ENCODE measurements around the gene ARHGAP18. TPM values are rescaled to one million over a fixed set of nuclear protein-coding genes. Genes with fewer than 3 reads are reported as not detected.

Gene ARHGAP18
- total and polyA plus RNA-seq, 10 of the 15 experiments (the other 5 are each of a cell fraction or from before 2014, with no cell fraction given): 18.2 to 52.2 (median 31.7) TPM

DNA sequence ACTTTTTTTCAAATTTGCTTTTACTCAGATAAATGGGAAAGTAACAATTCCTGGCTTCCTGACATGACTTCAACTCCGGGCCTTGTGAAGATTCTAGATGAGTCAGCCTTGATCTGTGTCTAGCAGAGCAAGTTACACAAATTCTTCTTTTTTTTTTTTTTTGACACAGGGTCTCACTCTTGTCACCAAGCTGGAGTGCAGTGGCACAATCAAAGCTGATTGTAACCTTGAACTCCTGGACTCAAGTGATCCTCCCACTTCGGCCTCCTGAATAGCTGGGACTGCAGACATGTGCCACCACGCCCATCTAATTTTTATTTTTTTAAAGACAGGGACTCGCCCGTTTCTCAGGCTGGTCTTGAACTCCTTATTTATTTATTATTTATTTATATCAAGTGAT lies 7.3 kb upstream of the ARHGAP18 start (continued):
- TF ChIP-seq CEBPB (IDR thresholded peaks at IDR 0.05; ENCODE audit: borderline replicate concordance in 1 of 2, low read depth in 2 of 2, low read length in 2 of 2): no peak
- TF ChIP-seq, protein P1, sequence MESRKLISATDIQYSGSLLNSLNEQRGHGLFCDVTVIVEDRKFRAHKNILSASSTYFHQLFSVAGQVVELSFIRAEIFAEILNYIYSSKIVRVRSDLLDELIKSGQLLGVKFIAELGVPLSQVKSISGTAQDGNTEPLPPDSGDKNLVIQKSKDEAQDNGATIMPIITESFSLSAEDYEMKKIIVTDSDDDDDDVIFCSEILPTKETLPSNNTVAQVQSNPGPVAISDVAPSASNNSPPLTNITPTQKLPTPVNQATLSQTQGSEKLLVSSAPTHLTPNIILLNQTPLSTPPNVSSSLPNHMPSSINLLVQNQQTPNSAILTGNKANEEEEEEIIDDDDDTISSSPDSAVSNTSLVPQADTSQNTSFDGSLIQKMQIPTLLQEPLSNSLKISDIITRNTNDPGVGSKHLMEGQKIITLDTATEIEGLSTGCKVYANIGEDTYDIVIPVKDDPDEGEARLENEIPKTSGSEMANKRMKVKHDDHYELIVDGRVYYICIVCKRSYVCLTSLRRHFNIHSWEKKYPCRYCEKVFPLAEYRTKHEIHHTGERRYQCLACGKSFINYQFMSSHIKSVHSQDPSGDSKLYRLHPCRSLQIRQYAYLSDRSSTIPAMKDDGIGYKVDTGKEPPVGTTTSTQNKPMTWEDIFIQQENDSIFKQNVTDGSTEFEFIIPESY (IDR thresholded peaks at IDR 0.05): no peak

DNA sequence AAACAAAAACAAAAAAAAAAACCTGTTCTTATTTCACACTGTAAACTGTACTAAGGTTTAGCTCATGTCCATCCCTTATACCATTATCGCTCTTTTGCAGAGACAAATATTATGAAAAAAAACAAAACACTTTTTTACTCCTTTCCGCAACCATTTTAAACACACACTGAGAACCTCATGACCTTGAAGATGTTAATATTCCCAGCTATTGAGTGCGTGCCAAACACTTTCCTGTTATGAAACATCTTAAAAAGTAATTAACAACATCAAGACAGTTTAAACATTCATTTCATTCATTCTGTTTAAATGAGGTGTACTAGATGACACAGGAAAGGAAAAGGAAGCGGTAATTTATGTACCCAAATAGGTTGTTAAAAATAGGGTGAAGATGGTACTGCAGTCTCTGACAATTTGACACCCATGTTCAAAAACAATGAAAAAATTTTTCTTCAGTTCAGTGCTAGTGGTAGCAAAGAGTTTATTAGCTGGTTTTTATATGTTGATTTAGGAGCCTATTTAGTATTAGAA lies 3.9 kb upstream of the ARHGAP18 start:
- Histone ChIP-seq H3K4me2 (ENCODE audit: control insufficient read depth, insufficient read depth) (no peak overlapping the region), H2AFZ (ENCODE audit: control insufficient read depth, low read depth, low read length) (no peak overlapping the region), H3K27me3 (replicated peaks in 1 of 2; ENCODE audit: control insufficient read depth in 2 of 2, insufficient read depth in 2 of 2, low read length in 1 of 2) (no peaks in the 10 kb centered on the region), H3K27ac (ENCODE audit: control insufficient read depth, insufficient read depth) (no peak overlapping the region), H3K9me3 (replicated peaks; ENCODE audit: control insufficient read depth, insufficient read depth, low read length) (no peaks in the 10 kb centered on the region; the same call in 2 of the 3 replicates), H3K9ac (ENCODE audit: control insufficient read depth, insufficient read depth, low read length) (no peak overlapping the region), H3K79me2 (ENCODE audit: control insufficient read depth, insufficient read depth, low read length) (peaks cover 14% of the 10 kb centered on the region), H4K20me1 (ENCODE audit: control insufficient read depth, insufficient read depth) (no peaks in the 10 kb centered on the region), H3K36me3 (ENCODE audit: control insufficient read depth in 2 of 2, insufficient read depth in 2 of 2, low read length in 1 of 2) (no peaks in the 10 kb centered on the region), H3K4me1 (ENCODE audit: control insufficient read depth, insufficient read depth, low read length) (no peaks in the 10 kb centered on the region), H3K4me3 (no peak overlapping the region)
- POLR2A ChIA-PET: interaction anchor here (0.6 to 2.2 kb wide), 6 partner anchors 13 to 1358 kb away, joined by 3 to 10 read pairs (median 6); no protein-coding TSS in a partner anchor
- CTCF ChIA-PET: interaction anchor here (0.9 to 11.3 kb wide), 9 partner anchors 12 to 107 kb away, joined by 3 to 117 read pairs (median 7); no protein-coding TSS in a partner anchor
- DNase-seq (ENCODE audit: low read depth, low spot score): no peak
- RAD21 ChIA-PET (ENCODE audit: unreplicated experiment): interaction anchor here (0.7 to 12.3 kb wide), 11 partner anchors 9 to 157 kb away, joined by 3 to 189 read pairs (median 4); no protein-coding TSS in a partner anchor
- no TSS peak for BruUV-seq (replicated peaks)
- in situ Hi-C loops (cut with MboI) (no loop called here), intact Hi-C loops (cut with micrococcal nuclease; ENCODE audit: unreplicated experiment) (no loop called here)
- SMC1A ChIA-PET (ENCODE audit: uncharacterized antibody, unreplicated experiment): interaction anchor here (0.9 to 17.6 kb wide), 14 partner anchors 8 to 214 kb away, joined by 3 to 434 read pairs (median 4); no protein-coding TSS in a partner anchor
- WGBS (ENCODE audit: insufficient coverage, insufficient replicate concordance, low lambda C conversion rate, missing lambda C conversion rate): 53% methylated on average over 4 of the region's 4 CpGs
- no peak for TF ChIP-seq ZNF274 (IDR thresholded peaks at IDR 0.05; ENCODE audit: insufficient read depth, insufficient read length)
- no peak for FAIRE-seq
- no peak for ATAC-seq

Data from GM12878 (cell line).